Liver (tissue), 9 donors: Measurements from ENCODE around the gene LANCL3. TPM values are rescaled to one million over a fixed set of nuclear protein-coding genes. Genes with fewer than 3 reads are reported as not detected.

Experiments
- DNase-seq: peaks from one replicate; pipeline ENCODE4 v3.0.0-alpha.2; 2017; ENCODE audit warnings: low spot score
- H3K27ac ChIP-seq, 2 donors: one replicate each; pipeline ENCODE4 v1.7.0; 2013; ENCODE audit warnings: inconsistent platforms in 2 of 2, low read length in 2 of 2, control low read depth in 1 of 2, low read depth in 1 of 2, mild to moderate bottlenecking in 1 of 2
- H3K27me3 ChIP-seq, 4 donors: one replicate each; pipeline versions ENCODE4 v1.6.1 to v1.7.0; 2013; ENCODE audit warnings: low read length in 3 of 4, inconsistent platforms in 1 of 4, mild to moderate bottlenecking in 1 of 4, moderate library complexity in 1 of 4; ENCODE audit not compliant: control insufficient read depth in 4 of 4, insufficient read depth in 4 of 4
- H3K36me3 ChIP-seq, 4 donors: one replicate each; pipeline versions ENCODE4 v1.6.1 to v1.7.0; 2013; ENCODE audit warnings: low read length in 3 of 4, mild to moderate bottlenecking in 3 of 4, low read depth in 1 of 4, moderate library complexity in 1 of 4; ENCODE audit not compliant: control insufficient read depth in 4 of 4, insufficient read depth in 3 of 4
- H3K4me1 ChIP-seq, 4 donors: one replicate each; pipeline versions ENCODE4 v1.6.1 to v1.7.0; 2013; ENCODE audit warnings: low read length in 3 of 4, mild to moderate bottlenecking in 3 of 4, moderate library complexity in 1 of 4; ENCODE audit not compliant: control insufficient read depth in 4 of 4, insufficient read depth in 4 of 4
- H3K4me3 ChIP-seq, 3 donors: one replicate each; pipeline versions ENCODE4 v1.6.1 to v1.7.0; 2013; ENCODE audit warnings: low read length in 3 of 3, control low read depth in 1 of 3, low read depth in 1 of 3, mild to moderate bottlenecking in 1 of 3
- H3K9ac ChIP-seq, 2 donors: one replicate each; pipeline ENCODE4 v1.7.0; 2013; ENCODE audit warnings: low read length in 2 of 2, mild to moderate bottlenecking in 2 of 2, moderate library complexity in 2 of 2, control low read depth in 1 of 2, low read depth in 1 of 2
- H3K9me3 ChIP-seq, 4 donors: one replicate each; pipeline versions ENCODE4 v1.6.1 to v1.7.0; 2013; ENCODE audit warnings: low read length in 3 of 4; ENCODE audit not compliant: control insufficient read depth in 4 of 4
- CTCF ChIP-seq: fragments of 150-350 bp; IDR thresholded peaks from 2 replicates; pipeline ENCODE4 v1.5.1; 2017; ENCODE audit warnings: improper control_type of control experiment, low read depth, low read length; ENCODE audit not compliant: missing input control
- EGR1 ChIP-seq, 2 donors: IDR thresholded peaks; 2 replicates each; pipeline ENCODE4 v1.6.1; 2016 to 2018; ENCODE audit warnings: antibody characterized with exemption in 2 of 2, low read depth in 2 of 2
- FOXA1 ChIP-seq: IDR thresholded peaks from 2 replicates; pipeline ENCODE4 v1.6.1; 2016; ENCODE audit warnings: antibody characterized with exemption
- FOXA2 ChIP-seq: IDR thresholded peaks from 2 replicates; pipeline ENCODE4 v1.6.1; 2016; ENCODE audit warnings: antibody characterized with exemption
- GABPA ChIP-seq, 2 donors: IDR thresholded peaks in 1 of 2; conservative IDR thresholded peaks in 1 of 2; 2 replicates each; pipeline ENCODE4 v1.6.1; 2016; ENCODE audit warnings: antibody characterized with exemption in 2 of 2, mild to moderate bottlenecking in 1 of 2, moderate library complexity in 1 of 2
- HNF4A ChIP-seq, 2 donors: conservative IDR thresholded peaks; 2 replicates each; pipeline ENCODE4 v1.6.1; 2016; ENCODE audit warnings: antibody characterized with exemption in 2 of 2, mild to moderate bottlenecking in 2 of 2
- HNF4G ChIP-seq: IDR thresholded peaks from 2 replicates; pipeline ENCODE4 v1.6.1; 2016; ENCODE audit warnings: antibody characterized with exemption
- JUND ChIP-seq, 2 donors: IDR thresholded peaks; 2 replicates each; pipeline ENCODE4 v1.6.1; 2016; ENCODE audit warnings: antibody characterized with exemption in 2 of 2
- NR2F2 ChIP-seq: IDR thresholded peaks from 2 replicates; pipeline ENCODE4 v1.6.1; 2016; ENCODE audit warnings: antibody characterized with exemption
- RAD21 ChIP-seq, 2 donors: IDR thresholded peaks; 2 replicates each; pipeline ENCODE4 v1.6.1; 2016; ENCODE audit warnings: antibody characterized with exemption in 2 of 2, mild to moderate bottlenecking in 2 of 2
- REST ChIP-seq: IDR thresholded peaks from 2 replicates; pipeline ENCODE4 v1.6.1; 2016; ENCODE audit warnings: antibody characterized with exemption, mild to moderate bottlenecking
- RXRA ChIP-seq, 2 donors: IDR thresholded peaks; 2 replicates each; pipeline ENCODE4 v1.6.1; 2017 to 2018; ENCODE audit warnings: antibody characterized with exemption in 2 of 2, mild to moderate bottlenecking in 1 of 2
- SP1 ChIP-seq: IDR thresholded peaks from 2 replicates; pipeline ENCODE4 v1.6.1; 2018; ENCODE audit warnings: antibody characterized with exemption, mild to moderate bottlenecking
- TAF1 ChIP-seq: conservative IDR thresholded peaks from 2 replicates; pipeline ENCODE4 v1.6.1; 2016; ENCODE audit warnings: antibody characterized with exemption, mild to moderate bottlenecking
- YY1 ChIP-seq: IDR thresholded peaks from 2 replicates; pipeline ENCODE4 v1.6.1; 2016; ENCODE audit warnings: antibody characterized with exemption, mild to moderate bottlenecking
- ZBTB33 ChIP-seq: IDR thresholded peaks from 2 replicates; pipeline ENCODE4 v1.6.1; 2016; ENCODE audit warnings: antibody characterized with exemption
- WGBS: extraction: QIAGEN DNeasy Blood & Tissue Kit; methylation state at CpG from one replicate; pipeline ENCODE4 v1.1.7; 2013; 5-methylcytosine and 5-hydroxymethylcytosine counted together
- polyA plus RNA-seq, 2 donors: library from polyadenylated mRNA; stranded (reverse) in 1 of 2; unstranded in 1 of 2; fragments of 200-250 nt in 1 of 2; fragments of >200 nt in 1 of 2; fragmentation: Nextera tagmentation in 1 of 2; extraction: Ambion mirVana in 1 of 2; gene quantifications; one replicate each; pipeline versions ENCODE4 v1.2.1 to v1.2.3, GENCODE V29; 2013 to 2015
- total RNA-seq, 2 donors: library from RNA; depleted of rRNA; stranded (reverse); fragments of >200 nt; gene quantifications; one replicate each; pipeline ENCODE4 v1.2.3, GENCODE V29; 2014
- TF ChIP-seq, protein P1 (sequence below): IDR thresholded peaks from 2 replicates; pipeline ENCODE4 v1.6.1; 2016; ENCODE audit warnings: antibody characterized with exemption
- TF ChIP-seq, protein P2 (sequence below): IDR thresholded peaks from 2 replicates; pipeline ENCODE4 v1.6.1; 2016; ENCODE audit warnings: antibody characterized with exemption
- donor health status: healthy.
- donor health status: healthy.
- donor health status: healthy.
- donor health status: healthy.
- donor health status: healthy.

The LANCL3 gene
- total and polyA plus RNA-seq, 4 donors: under 0.01 to 2.1 (median 0.01) TPM; not detected in 1

GRCh38 chrX:37542791-37543190 lies 28.7 kb upstream of the LANCL3 start:
- Histone ChIP-seq H3K9ac (no peak overlapping the region), H3K27ac (no peak overlapping the region), H3K27me3 (no peaks in the 10 kb centered on the region), H3K9me3 (peaks cover 0 to 3% (median under 1%) of the 10 kb centered on the region in 4 donors), H3K4me3 (no peak overlapping the region), H3K36me3 (no peaks in the 10 kb centered on the region), H3K4me1 (no peaks in the 10 kb centered on the region)
- TF ChIP-seq YY1: no peak
- TF ChIP-seq HNF4G: no peak
- TF ChIP-seq, protein P1, sequence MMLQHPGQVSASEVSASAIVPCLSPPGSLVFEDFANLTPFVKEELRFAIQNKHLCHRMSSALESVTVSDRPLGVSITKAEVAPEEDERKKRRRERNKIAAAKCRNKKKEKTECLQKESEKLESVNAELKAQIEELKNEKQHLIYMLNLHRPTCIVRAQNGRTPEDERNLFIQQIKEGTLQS: no peak
- no peak for TF ChIP-seq SP1
- no peak for TF ChIP-seq EGR1 (IDR thresholded peaks at IDR 0.05; ENCODE audit: low read depth in 2 of 2)
- TF ChIP-seq RAD21 (IDR thresholded peaks at IDR 0.05): no peak
- no peak for TF ChIP-seq ZBTB33
- no peak for TF ChIP-seq FOXA2
- no peak for TF ChIP-seq CTCF
- TF ChIP-seq, protein P2, sequence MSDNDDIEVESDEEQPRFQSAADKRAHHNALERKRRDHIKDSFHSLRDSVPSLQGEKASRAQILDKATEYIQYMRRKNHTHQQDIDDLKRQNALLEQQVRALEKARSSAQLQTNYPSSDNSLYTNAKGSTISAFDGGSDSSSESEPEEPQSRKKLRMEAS: no peak
- no peak for TF ChIP-seq REST
- TF ChIP-seq FOXA1: no peak
- no peak for TF ChIP-seq TAF1
- no peak for TF ChIP-seq GABPA (IDR thresholded peaks at IDR 0.05 in 1 of 2, conservative IDR thresholded peaks at IDR 0.05 in 1 of 2)
- no peak for TF ChIP-seq NR2F2
- no peak for TF ChIP-seq HNF4A (conservative IDR thresholded peaks at IDR 0.05)
- no peak for TF ChIP-seq JUND (IDR thresholded peaks at IDR 0.05)
- TF ChIP-seq RXRA (IDR thresholded peaks at IDR 0.05): no peak
- WGBS: 89% methylated on average over 15 of the region's 15 CpGs
- DNase-seq: no peak
